ENCODE data around the gene CPSF6. TPM values are rescaled to one million over a fixed set of nuclear protein-coding genes. Genes with fewer than 3 reads are reported as not detected.

Gene CPSF6
- total RNA-seq, 1 experiment from 2014 or later: 88.4 TPM

DNA sequence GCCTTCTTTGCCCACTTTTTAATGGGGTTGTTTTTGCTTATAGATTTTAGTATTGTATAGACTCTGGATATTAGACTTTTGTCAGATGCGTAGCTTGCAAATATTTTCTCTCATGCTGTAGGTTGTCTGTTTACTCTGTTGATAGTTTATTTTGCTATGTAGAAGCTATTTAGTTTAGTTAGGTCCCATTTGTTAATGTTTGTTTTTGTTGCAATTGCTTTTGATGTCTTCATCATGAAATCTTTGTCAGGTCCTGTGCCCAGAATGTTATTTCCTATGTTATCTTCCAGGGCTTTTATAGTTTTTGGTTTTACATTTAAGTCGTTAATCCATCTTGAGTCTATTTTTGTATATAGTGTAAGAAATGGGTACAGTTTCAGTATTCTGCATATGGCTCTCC, 78.9 kb downstream of the CPSF6 start:
- no peak overlapping the region for H3K4me2 ChIP-seq (ENCODE audit: low read length)
- intact Hi-C loops (cut with micrococcal nuclease): no loop called here
- no peak overlapping the region for H3K27ac ChIP-seq (ENCODE audit: low read depth, low read length)
- no peaks in the 10 kb centered on the region for H3K9me2 ChIP-seq (ENCODE audit: insufficient read depth)
- no peaks in the 10 kb centered on the region for H3K79me2 ChIP-seq (ENCODE audit: insufficient read depth, low read length)
- H3K9me3 ChIP-seq (ENCODE audit: control insufficient read depth in 1 of 2, insufficient read depth in 1 of 2, low read depth in 1 of 2, low read length in 2 of 2): no peaks in the 10 kb centered on the region
- H3K36me3 ChIP-seq (ENCODE audit: control insufficient read depth in 1 of 2, insufficient read depth in 2 of 2, low read length in 2 of 2): no peaks in the 10 kb centered on the region
- ChIA-PET RAD21 (ENCODE audit: low non-redundant PET in 1 of 2, low total read pairs in 2 of 2, uncharacterized antibody in 2 of 2, unreplicated experiment in 2 of 2) (no interaction called here), POLR2A (no interaction called here), CTCF (no interaction called here)
- H3K4me3 ChIP-seq (replicated peaks in 1 of 2; ENCODE audit: low read depth in 1 of 2, low read length in 2 of 2): no peak overlapping the region
- no TSS peak for BruUV-seq (replicated peaks)
- H4K20me1 ChIP-seq (ENCODE audit: insufficient read depth): no peaks in the 10 kb centered on the region
- H2AFZ ChIP-seq (ENCODE audit: low read depth, low read length, poor library complexity, severe bottlenecking): no peak overlapping the region
- no peaks in the 10 kb centered on the region for H3K4me1 ChIP-seq (ENCODE audit: control insufficient read depth in 1 of 2, insufficient read depth in 2 of 2, low read length in 2 of 2)
- H3K9ac ChIP-seq (ENCODE audit: low read length): no peak overlapping the region
- DNase-seq (ENCODE audit: low read depth, low spot score): no peak
- TF ChIP-seq SIN3A (IDR thresholded peaks at IDR 0.05; ENCODE audit: low read depth): no peak
- no peak for TF ChIP-seq CEBPB (IDR thresholded peaks at IDR 0.05; ENCODE audit: low read depth)
- TF ChIP-seq EZH2phosphoT487 (IDR thresholded peaks at IDR 0.05; ENCODE audit: borderline replicate concordance): no peak
- TF ChIP-seq YY1 (IDR thresholded peaks at IDR 0.05; ENCODE audit: extremely low read depth, insufficient replicate concordance, low read depth, low read length): no peak
- no peak for TF ChIP-seq TCF7L2 (IDR thresholded peaks at IDR 0.05; ENCODE audit: borderline replicate concordance, extremely low read depth, insufficient read depth, insufficient read length)
- TF ChIP-seq FOSL1 (IDR thresholded peaks at IDR 0.05; ENCODE audit: low read depth): no peak
- no peak for TF ChIP-seq EGR1 (IDR thresholded peaks at IDR 0.05; ENCODE audit: low read depth)
- no peak for TF ChIP-seq ELF1 (IDR thresholded peaks at IDR 0.05; ENCODE audit: borderline replicate concordance, low read depth)
- no peak for TF ChIP-seq JUND (IDR thresholded peaks at IDR 0.05)
- TF ChIP-seq RAD21 (IDR thresholded peaks at IDR 0.05; ENCODE audit: low read depth): no peak
- TF ChIP-seq SRF (IDR thresholded peaks at IDR 0.05; ENCODE audit: low read depth): no peak
- no peak for ATAC-seq
- H3K27me3 ChIP-seq (ENCODE audit: insufficient read depth, low read length): no peaks in the 10 kb centered on the region

DNA sequence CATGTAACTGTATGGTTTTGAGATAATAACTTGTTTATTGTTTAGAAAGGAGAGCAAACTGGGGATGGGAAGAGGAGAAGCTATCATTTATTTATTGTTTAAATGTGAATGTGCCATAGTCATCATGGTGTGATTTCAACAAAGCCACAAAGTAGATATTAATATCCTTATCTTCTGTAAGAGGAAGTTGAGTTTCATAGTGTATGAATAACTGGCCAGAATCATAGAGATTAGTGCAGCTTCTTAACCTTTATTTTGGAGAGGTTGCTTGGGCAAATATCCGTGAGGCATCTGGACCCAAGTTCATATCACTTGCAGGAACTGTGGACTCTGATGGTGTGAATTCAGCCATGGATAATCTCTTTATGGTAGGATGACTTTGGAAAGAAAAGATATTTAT, 82.0 kb downstream of the CPSF6 start:
- ATAC-seq (no peak), DNase-seq (ENCODE audit: low read depth, low spot score) (no peak)
- Histone ChIP-seq H3K4me2 (ENCODE audit: low read length) (no peak overlapping the region), H3K27ac (ENCODE audit: low read depth, low read length) (no peak overlapping the region), H3K9me2 (ENCODE audit: insufficient read depth) (no peaks in the 10 kb centered on the region), H2AFZ (ENCODE audit: low read depth, low read length, poor library complexity, severe bottlenecking) (no peak overlapping the region), H3K4me3 (replicated peaks in 1 of 2; ENCODE audit: low read depth in 1 of 2, low read length in 2 of 2) (no peak overlapping the region), H3K27me3 (ENCODE audit: insufficient read depth, low read length) (no peaks in the 10 kb centered on the region), H3K9ac (ENCODE audit: low read length) (no peak overlapping the region), H3K79me2 (ENCODE audit: insufficient read depth, low read length) (no peaks in the 10 kb centered on the region), H3K9me3 (ENCODE audit: control insufficient read depth in 1 of 2, insufficient read depth in 1 of 2, low read depth in 1 of 2, low read length in 2 of 2) (no peaks in the 10 kb centered on the region), H4K20me1 (ENCODE audit: insufficient read depth) (no peaks in the 10 kb centered on the region), H3K36me3 (ENCODE audit: control insufficient read depth in 1 of 2, insufficient read depth in 2 of 2, low read length in 2 of 2) (no peaks in the 10 kb centered on the region), H3K4me1 (ENCODE audit: control insufficient read depth in 1 of 2, insufficient read depth in 2 of 2, low read length in 2 of 2) (no peaks in the 10 kb centered on the region)
- CTCF ChIA-PET: interaction anchor here (1.1 kb wide), 1 partner anchor 30 kb away, joined by 4 read pairs; no protein-coding TSS in a partner anchor
- intact Hi-C loops (cut with micrococcal nuclease): no loop called here
- POLR2A ChIA-PET: no interaction called here
- BruUV-seq (replicated peaks): no TSS peak
- RAD21 ChIA-PET (ENCODE audit: low non-redundant PET in 1 of 2, low total read pairs in 2 of 2, uncharacterized antibody in 2 of 2, unreplicated experiment in 2 of 2): no interaction called here
- TF ChIP-seq CEBPB (IDR thresholded peaks at IDR 0.05; ENCODE audit: low read depth) (no peak), SIN3A (IDR thresholded peaks at IDR 0.05; ENCODE audit: low read depth) (no peak), FOSL1 (IDR thresholded peaks at IDR 0.05; ENCODE audit: low read depth) (no peak), POLR2AphosphoS5 (IDR thresholded peaks at IDR 0.05; ENCODE audit: low read depth, low read length) (no peak), SP1 (IDR thresholded peaks at IDR 0.05; ENCODE audit: low read depth) (no peak), ZFX (IDR thresholded peaks at IDR 0.05) (no peak), YY1 (IDR thresholded peaks at IDR 0.05; ENCODE audit: extremely low read depth, insufficient replicate concordance, low read depth, low read length) (no peak), TCF7L2 (IDR thresholded peaks at IDR 0.05; ENCODE audit: borderline replicate concordance, extremely low read depth, insufficient read depth, insufficient read length) (no peak), JUND (IDR thresholded peaks at IDR 0.05) (no peak), ZNF274 (IDR thresholded peaks at IDR 0.05; ENCODE audit: low read depth, low read length) (no peak), RAD21 (IDR thresholded peaks at IDR 0.05; ENCODE audit: low read depth) (no peak)
- TF ChIP-seq, protein P1, sequence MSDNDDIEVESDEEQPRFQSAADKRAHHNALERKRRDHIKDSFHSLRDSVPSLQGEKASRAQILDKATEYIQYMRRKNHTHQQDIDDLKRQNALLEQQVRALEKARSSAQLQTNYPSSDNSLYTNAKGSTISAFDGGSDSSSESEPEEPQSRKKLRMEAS (IDR thresholded peaks at IDR 0.05): no peak
- TF ChIP-seq, protein P2, sequence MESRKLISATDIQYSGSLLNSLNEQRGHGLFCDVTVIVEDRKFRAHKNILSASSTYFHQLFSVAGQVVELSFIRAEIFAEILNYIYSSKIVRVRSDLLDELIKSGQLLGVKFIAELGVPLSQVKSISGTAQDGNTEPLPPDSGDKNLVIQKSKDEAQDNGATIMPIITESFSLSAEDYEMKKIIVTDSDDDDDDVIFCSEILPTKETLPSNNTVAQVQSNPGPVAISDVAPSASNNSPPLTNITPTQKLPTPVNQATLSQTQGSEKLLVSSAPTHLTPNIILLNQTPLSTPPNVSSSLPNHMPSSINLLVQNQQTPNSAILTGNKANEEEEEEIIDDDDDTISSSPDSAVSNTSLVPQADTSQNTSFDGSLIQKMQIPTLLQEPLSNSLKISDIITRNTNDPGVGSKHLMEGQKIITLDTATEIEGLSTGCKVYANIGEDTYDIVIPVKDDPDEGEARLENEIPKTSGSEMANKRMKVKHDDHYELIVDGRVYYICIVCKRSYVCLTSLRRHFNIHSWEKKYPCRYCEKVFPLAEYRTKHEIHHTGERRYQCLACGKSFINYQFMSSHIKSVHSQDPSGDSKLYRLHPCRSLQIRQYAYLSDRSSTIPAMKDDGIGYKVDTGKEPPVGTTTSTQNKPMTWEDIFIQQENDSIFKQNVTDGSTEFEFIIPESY (IDR thresholded peaks at IDR 0.05; ENCODE audit: extremely low read depth, insufficient replicate concordance, low read length): no peak
- TF ChIP-seq, protein P3, sequence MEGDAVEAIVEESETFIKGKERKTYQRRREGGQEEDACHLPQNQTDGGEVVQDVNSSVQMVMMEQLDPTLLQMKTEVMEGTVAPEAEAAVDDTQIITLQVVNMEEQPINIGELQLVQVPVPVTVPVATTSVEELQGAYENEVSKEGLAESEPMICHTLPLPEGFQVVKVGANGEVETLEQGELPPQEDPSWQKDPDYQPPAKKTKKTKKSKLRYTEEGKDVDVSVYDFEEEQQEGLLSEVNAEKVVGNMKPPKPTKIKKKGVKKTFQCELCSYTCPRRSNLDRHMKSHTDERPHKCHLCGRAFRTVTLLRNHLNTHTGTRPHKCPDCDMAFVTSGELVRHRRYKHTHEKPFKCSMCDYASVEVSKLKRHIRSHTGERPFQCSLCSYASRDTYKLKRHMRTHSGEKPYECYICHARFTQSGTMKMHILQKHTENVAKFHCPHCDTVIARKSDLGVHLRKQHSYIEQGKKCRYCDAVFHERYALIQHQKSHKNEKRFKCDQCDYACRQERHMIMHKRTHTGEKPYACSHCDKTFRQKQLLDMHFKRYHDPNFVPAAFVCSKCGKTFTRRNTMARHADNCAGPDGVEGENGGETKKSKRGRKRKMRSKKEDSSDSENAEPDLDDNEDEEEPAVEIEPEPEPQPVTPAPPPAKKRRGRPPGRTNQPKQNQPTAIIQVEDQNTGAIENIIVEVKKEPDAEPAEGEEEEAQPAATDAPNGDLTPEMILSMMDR (IDR thresholded peaks at IDR 0.05 in 2 of 3, conservative IDR thresholded peaks at IDR 0.05 in 1 of 3; ENCODE audit: borderline replicate concordance in 1 of 3, insufficient read depth in 1 of 3, low read depth in 2 of 3, low read length in 2 of 3): no peak
